HG02798 (cell line): ENCODE data around the gene COA3.

Experiments
- ATAC-seq: cut with Tn5 transposase; IDR thresholded peaks from one replicate; pipeline ENCODE4 v1.9.1; 2021; ENCODE audit warnings: mild to moderate bottlenecking; ENCODE audit not compliant: unreplicated experiment, poor library complexity

COA3 gene

DNA sequence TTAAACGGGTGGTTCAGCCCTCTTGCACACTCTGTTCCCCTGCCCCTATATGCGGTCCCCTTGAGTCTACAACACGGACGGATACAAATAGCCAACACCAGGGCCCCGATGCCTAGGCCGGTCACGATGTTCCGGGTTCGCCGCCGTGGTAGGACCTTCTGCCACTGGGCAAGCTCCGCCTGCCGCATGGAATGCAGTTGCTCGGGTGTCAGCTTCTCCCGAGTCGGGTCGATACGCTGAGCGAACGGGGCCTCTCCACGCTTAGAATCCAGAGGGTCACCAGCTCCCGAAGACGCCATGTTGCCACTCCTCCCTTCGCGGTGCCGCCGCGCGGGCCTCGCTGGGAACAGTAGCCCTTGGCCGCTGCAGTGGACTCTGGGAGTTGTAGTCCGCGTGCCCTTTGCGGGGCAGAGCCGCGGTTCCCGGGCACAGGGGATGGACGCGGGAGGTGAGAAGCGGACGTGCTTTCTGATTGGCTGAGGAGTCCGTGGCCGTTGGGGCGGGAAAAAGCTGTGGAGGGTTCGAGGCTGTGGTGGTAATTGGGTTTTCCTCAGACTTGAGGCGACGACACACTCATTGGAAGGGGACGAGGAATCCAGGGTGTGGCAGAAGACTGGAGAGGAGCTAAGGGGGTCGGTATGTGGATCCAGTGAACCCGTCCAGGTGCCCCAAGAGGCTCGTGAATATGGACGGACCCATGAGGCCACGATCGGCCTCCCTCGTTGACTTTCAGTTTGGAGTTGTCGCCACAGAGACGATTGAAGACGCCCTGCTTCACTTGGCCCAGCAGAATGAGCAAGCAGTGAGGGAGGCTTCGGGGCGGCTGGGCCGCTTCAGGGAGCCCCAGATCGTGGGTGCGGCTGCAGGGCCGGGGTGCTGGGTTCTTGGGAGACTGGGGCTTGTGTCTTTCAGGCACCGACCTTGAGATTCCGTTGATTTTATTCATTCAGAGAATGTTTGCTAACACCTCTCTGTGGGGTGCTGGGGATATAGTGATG is at the start of gene COA3, which contains the start of gene CNTD1:
Gene COA3, minus strand, starts transcription at position 322 of the 998 bp plus-strand sequence. Its CDS starts 23 bp downstream, at position 299.
Gene CNTD1, plus strand, starts transcription at position 479 of the 998 bp plus-strand sequence. Its CDS starts 207 bp downstream, at position 686.
- ATAC-seq: peak; percentile 86

- ATAC-seq: no peak
Observed at GRCh38 chr17:42848093-42848492, 49.6 kb upstream of the COA3 start.

GRCh38 chr17:42846594-42847280 is 48.2 kb upstream of the COA3 start:
- ATAC-seq: no peak

DNA sequence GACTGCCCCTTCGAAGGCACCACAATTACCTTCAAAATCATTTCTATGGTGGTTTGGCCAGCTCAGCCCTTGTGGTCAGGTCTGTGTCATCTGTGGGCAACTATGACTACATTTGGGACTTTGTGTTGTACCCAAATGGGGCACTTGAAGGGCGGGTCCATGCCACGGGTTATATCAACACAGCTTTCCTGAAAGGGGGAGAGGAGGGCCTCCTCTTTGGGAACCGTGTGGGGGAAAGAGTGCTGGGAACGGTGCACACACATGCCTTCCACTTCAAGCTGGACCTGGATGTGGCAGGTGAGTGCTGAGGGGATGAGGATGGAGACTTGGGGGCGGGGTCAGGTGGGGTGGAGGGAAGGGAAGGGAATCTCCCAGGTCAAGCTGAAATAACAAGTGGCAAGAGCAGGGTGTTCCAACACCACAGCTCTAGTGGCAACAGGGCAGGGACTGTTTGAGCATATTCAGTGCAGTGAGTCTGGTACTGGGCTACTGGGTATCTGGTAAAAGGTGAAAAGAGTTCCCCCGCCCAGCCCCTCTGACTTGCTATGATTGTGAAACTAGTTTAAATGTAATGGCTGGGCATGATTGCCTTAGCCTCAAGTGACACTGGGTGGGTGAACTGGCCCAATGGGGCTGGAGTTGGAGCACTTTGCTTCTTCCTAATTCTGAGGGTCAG is 47.6 kb upstream of the COA3 start:
- no peak for ATAC-seq

DNA sequence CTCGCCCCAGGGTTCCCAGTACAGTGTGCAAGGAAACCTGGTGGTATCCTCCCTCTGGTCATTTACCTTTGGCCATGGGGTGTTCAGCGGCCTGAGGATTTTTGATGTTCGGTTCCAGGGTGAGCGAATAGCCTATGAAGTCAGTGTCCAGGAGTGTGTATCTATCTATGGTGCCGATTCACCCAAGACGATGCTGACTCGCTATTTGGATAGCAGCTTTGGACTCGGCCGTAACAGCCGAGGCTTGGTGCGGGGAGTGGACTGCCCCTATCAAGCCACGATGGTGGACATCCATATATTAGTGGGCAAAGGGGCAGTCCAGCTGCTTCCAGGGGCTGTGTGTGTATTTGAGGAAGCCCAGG is 47.0 kb upstream of the COA3 start:
- ATAC-seq: no peak

DNA sequence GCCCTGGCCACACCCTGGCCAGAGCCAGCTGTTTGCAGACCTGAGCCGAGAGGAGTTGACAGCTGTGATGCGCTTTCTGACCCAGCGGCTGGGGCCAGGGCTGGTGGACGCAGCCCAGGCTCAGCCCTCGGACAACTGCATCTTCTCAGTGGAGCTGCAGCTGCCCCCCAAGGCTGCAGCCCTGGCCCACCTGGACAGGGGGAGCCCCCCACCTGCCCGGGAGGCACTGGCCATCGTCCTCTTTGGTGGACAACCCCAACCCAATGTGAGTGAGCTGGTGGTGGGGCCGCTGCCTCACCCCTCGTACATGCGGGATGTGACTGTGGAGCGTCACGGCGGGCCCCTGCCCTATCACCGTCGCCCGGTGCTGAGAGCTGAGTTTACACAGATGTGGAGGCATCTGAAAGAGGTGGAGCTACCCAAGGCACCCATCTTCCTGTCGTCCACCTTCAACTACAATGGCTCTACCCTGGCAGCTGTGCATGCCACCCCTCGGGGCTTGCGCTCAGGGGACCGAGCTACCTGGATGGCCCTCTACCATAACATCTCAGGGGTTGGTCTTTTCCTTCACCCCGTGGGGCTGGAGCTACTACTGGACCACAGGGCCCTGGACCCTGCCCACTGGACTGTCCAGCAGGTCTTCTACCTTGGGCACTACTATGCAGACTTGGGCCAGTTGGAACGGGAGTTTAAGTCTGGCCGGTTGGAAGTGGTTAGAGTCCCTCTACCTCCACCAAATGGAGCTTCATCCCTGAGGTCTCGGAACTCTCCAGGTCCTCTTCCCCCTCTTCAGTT is 46.5 kb upstream of the COA3 start:
- no peak for ATAC-seq

GRCh38 chr17:42844271-42844670 is 45.8 kb upstream of the COA3 start, which contains the start of gene AOC2:
TSS of gene AOC2 (plus strand) at chr17:42844580. CDS start at chr17:42844627, 47 bp downstream.
- no peak for ATAC-seq

- no peak for ATAC-seq
Observed at GRCh38 chr17:42843358-42843934, 44.9 kb upstream of the COA3 start.

GRCh38 chr17:42841975-42842685 is 43.6 kb upstream of the COA3 start:
- ATAC-seq: no peak

GRCh38 chr17:42835732-42836131 is 37.2 kb upstream of the COA3 start:
- no peak for ATAC-seq

DNA sequence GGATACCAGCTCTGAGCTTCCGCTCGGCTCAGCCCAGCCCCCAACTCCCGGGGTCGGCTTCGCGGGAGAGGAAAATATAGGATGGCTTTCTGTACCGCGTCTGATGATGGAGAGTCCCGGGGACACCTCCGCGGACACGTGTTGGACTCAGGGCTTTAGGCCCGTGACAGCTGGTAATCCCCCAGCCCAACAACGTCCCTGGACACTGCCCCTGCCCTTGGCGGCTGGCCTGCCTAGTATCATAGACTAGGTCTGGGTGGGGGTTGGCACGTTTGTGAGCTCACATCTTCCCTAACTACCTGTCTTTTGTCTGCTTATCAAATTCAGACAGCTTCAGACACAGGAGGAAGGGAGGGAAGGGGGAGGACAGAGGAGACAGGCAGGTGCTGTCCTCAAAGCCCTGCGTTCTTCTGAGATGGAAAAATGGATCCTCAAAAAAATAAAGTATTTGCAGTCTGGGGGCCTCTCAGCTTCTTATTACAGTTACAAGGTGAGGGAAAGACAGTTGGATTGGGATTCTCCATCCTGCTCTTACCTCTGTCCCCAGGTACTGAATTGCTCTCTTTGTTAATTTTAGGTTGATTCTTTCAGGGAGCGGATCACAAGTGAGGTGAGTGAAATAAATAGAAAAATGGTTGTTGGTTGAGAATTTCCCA is 35.4 kb upstream of the COA3 start:
- no peak for ATAC-seq

DNA sequence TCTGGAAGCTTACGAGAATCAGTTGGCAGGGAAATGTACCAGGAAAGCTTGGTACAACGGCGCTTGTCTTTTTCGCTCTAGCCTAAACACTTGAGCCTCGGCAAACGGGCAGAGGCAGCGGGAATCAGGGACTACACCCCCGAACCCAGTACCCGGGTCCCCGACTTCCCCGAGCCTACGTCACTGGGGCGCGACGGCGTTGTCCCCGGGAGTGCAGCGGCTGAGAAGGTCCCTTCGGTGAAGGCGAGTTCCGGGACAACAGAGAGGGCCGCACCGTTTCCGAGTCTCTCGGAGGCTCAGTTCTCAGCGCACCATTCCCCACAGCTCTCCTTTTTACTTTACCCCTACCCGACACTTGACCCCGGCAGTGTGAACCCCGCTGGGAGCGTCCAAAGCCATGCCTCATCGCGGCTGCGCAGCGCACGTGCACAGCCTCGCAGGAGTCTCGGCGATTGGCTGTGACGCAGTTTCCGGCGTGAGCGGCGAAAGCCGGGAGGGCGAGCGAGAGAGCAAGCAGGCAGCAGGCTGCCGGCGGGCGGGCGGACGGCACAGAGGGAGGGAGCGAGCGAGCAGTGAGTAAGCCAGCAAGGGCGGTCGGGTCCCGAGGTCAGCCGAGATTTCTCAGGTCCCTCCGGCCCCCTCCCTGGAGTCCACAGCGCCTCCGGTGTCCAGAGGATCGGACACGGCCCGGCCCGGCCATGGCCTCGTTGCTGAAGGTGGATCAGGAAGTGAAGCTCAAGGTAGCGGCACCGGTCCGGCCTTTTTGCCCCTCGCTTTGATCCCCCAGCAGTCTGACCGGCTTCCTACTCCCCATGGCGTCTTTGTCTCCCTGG is 34.6 kb upstream of the COA3 start, which contains the start of gene PSME3:
Gene PSME3, plus strand, starts transcription at position 464 of the 833 bp plus-strand sequence. Its CDS starts 235 bp downstream, at position 699.
- ATAC-seq: peak; percentile 90

DNA sequence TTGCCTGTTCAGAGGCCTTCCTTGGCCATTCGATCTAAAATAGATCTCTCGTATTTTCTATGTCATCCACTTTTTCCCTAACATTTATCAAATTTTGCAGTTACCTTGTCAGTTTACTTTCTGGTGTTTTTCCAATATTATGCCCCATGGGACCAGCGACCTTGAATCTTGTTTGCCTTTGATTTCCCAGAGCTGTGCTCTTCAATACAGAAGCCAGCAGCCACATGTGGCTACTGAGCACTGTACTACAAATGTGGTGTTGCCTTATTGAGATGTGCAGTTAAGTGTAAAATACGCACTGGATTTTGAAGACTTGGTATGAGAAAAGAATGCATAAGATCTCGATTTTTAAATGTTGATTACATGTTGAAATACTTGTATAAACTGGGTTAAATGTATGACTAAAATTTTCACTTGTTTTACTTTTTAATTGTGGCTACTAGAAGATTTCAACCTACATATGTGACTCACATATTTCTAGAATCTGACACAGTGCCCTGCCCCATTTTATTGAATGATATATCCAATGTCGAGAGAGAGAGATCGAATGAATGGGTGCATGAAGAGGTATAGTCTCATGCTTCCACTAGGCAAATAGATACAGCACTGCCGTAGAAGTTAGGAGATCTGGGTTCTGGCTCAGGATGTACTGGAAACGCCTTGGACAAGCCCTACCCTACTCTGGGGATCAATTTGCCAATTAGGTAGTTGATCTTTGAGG is 33.9 kb upstream of the COA3 start:
- ATAC-seq: peak; percentile 18

GRCh38 chr17:42830971-42831370 is 32.5 kb upstream of the COA3 start:
- no peak for ATAC-seq

DNA sequence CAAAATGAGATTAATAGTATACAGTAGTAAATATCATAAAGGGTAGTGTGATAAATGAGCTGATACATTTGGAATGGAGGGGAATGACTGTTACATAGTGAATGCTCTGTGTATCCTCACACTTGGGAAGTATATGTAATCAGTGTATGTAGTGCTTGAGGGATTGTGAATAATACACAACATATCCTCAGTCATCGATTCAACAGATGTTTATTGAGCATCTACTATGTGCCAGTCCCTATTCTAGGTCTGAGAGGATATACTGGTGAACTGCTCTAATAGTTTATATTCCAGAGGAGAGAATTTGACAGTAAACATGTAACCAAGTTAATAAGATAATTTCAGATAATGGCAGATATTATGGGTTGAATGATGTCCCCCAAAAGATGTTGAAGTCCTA is 29.0 kb upstream of the COA3 start:
- no peak for ATAC-seq

- ATAC-seq: no peak
Observed at GRCh38 chr17:42821176-42821575, 22.7 kb upstream of the COA3 start.
